ENCODE measurements around the gene BORCS5. TPM values are rescaled to one million over a fixed set of nuclear protein-coding genes. Genes with fewer than 3 reads are reported as not detected.
A peak's percentile ranks its signal among the peaks of the same experiment; 100 is the strongest.

Gene BORCS5
- total and polyA plus RNA-seq, 2 experiments from 2014 or later, result 7.7 to 14.1 TPM

DNA sequence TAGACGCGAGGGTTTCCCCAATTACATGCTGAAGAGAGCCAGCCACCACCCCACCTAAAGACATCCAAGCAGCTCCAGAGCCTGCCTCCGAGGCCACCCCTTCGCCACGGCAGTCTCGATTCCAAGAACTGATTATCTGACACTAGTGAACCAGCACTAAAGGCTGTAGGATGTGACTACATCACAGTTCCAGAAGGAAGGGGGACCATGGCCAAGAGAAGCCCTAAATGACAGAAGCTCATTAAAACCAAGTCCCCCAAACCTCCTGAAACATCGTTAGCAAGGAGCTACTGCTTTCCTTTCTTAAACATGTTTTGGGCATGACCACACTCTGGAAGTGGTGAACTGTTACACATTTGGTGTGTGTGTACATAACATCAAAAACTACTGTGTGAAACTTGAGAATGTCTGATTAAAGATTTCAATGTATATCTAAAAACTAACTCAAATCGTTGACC is 117.6 kb downstream of the BORCS5 start:
- peaks cover 6% of the 10 kb centered on the region; the same call in 1 of the 2 replicates for H3K36me3 ChIP-seq (ENCODE audit: low read depth)
- no peaks in the 10 kb centered on the region for H3K4me1 ChIP-seq (ENCODE audit: insufficient read depth)
- no peaks in the 10 kb centered on the region for H3F3A ChIP-seq (ENCODE audit: insufficient read depth)
- WGBS, 2 experiments (ENCODE audit: low coverage in 1 of 2, low lambda C conversion rate in 2 of 2, missing lambda C conversion rate in 2 of 2), result 78 to 82% methylated on average over 8 of the region's 8 CpGs
- H3K27me3 ChIP-seq (replicated peaks; ENCODE audit: insufficient read depth), result no peaks in the 10 kb centered on the region
- DNase-seq, result no peak
- H3K4me2 ChIP-seq (ENCODE audit: unreplicated experiment), result no peak overlapping the region
- no peaks in the 10 kb centered on the region for H4K20me1 ChIP-seq (ENCODE audit: insufficient read depth)
- in situ Hi-C loops (cut with MboI), result no loop called here
- no peaks in the 10 kb centered on the region for H3K79me2 ChIP-seq (ENCODE audit: insufficient read depth)
- TF ChIP-seq EZH2phosphoT487 (IDR thresholded peaks at IDR 0.05; ENCODE audit: insufficient read depth, low read depth), result no peak
- TF ChIP-seq EZH2 (IDR thresholded peaks at IDR 0.05; ENCODE audit: insufficient read depth, poor library complexity, severe bottlenecking), result no peak
- no peak overlapping the region for H3K27ac ChIP-seq
- no peak overlapping the region for H2AFZ ChIP-seq
- no peaks in the 10 kb centered on the region for H3K9me3 ChIP-seq (ENCODE audit: low read depth)
- no peak overlapping the region for H3K4me3 ChIP-seq
- H3K9ac ChIP-seq, result no peak overlapping the region
- H3K9me2 ChIP-seq (ENCODE audit: insufficient read depth), result no peaks in the 10 kb centered on the region

DNA sequence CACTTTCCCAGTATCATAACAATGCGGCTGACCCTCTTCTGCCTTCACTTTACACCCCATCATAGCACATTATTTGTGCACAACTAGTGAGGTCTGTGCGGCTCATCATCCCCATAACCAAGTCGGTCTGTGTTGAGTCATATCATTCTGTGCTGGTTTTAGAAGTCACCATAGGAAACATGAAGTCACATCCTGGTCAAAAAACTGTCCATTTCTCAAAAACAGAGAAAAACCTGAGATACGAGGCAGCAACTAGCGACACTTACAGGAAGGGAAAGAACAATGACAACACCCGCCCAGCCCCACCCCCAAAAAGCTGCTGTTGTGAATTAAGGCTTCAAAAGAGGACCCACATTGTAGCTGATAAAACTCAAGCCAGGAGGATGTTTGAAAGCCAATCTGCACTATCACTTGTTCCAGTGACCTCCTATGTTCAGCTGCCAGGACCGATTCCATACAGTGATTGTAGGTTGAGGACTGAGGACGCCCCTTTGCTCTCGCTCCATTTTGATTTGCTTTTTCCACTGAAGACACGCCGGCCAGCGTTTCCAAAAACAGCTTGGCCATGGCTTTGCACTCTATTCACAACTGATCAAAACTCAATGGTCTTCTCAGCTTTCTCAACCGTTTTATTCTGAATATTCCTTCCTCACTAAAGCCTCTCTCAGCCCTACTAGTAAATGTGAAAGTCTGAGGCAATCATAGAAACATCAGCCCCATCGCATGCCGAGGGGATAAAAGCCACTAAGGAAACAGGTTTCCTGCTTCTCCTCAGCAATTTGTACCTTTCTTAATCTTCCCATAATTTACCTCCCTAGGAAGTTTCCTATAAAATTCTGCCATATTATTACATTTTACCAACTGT is 118.3 kb downstream of the BORCS5 start:
- DNase-seq, result peak; percentile 14
- H3K4me1 ChIP-seq (ENCODE audit: insufficient read depth), result no peaks in the 10 kb centered on the region
- no peaks in the 10 kb centered on the region for H3K9me2 ChIP-seq (ENCODE audit: insufficient read depth)
- WGBS, 2 experiments (ENCODE audit: low coverage in 1 of 2, low lambda C conversion rate in 2 of 2, missing lambda C conversion rate in 2 of 2), result 90 to 96% methylated on average over 15 of the region's 15 CpGs
- no peak overlapping the region for H3K9ac ChIP-seq
- no peak overlapping the region for H3K27ac ChIP-seq
- no peak for TF ChIP-seq EZH2phosphoT487 (IDR thresholded peaks at IDR 0.05; ENCODE audit: insufficient read depth, low read depth)
- no peak for TF ChIP-seq EZH2 (IDR thresholded peaks at IDR 0.05; ENCODE audit: insufficient read depth, poor library complexity, severe bottlenecking)
- H3K4me3 ChIP-seq, result no peak overlapping the region
- no peaks in the 10 kb centered on the region for H3F3A ChIP-seq (ENCODE audit: insufficient read depth)
- in situ Hi-C loops (cut with MboI), result no loop called here
- H4K20me1 ChIP-seq (ENCODE audit: insufficient read depth), result no peaks in the 10 kb centered on the region
- no peaks in the 10 kb centered on the region for H3K79me2 ChIP-seq (ENCODE audit: insufficient read depth)
- H3K4me2 ChIP-seq (ENCODE audit: unreplicated experiment), result no peak overlapping the region
- no peak overlapping the region for H2AFZ ChIP-seq
- peaks cover 6% of the 10 kb centered on the region; the same call in 1 of the 2 replicates for H3K36me3 ChIP-seq (ENCODE audit: low read depth)
- H3K27me3 ChIP-seq (replicated peaks; ENCODE audit: insufficient read depth), result no peaks in the 10 kb centered on the region
- no peaks in the 10 kb centered on the region for H3K9me3 ChIP-seq (ENCODE audit: low read depth)

DNA sequence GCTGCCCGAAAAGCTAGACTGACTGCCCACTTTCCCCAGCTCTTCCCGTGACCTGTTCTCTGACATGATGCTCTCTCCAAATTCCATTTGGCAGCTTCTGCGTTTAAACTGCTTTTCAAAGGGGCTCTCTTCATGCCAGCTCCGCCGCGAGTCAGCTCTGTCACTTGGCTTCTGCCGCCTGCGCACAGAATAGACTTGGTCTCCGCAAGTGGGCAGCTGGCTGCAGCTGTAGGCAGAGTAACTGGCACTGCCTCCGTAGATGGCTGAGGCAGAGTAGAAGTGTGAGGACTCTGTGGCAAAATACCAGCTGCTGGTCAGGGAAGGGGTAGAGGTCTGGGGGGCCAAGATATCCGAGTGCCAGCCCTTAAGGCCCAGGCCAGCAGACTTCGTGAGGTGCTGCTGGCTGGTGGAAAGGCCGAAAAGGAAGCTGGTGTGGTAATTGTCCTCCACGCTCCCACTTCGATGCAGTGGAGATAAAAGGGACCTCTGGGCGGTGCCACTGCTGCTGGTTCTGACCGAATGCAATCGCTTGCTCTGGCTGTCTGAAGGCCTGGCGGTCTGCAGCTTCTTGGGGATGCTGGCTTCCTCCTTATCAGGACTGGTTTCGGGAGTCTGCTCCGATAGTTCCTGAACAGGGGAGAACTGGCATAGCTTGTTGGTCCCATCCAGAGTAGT is 120.1 kb downstream of the BORCS5 start:
- Histone ChIP-seq H3F3A (ENCODE audit: insufficient read depth) (no peaks in the 10 kb centered on the region), H3K36me3 (ENCODE audit: low read depth) (peaks cover 6% of the 10 kb centered on the region; the same call in 1 of the 2 replicates), H3K4me2 (ENCODE audit: unreplicated experiment) (no peak overlapping the region), H3K4me3 (no peak overlapping the region), H3K9ac (no peak overlapping the region), H3K4me1 (ENCODE audit: insufficient read depth) (no peaks in the 10 kb centered on the region), H3K27me3 (replicated peaks; ENCODE audit: insufficient read depth) (no peaks in the 10 kb centered on the region), H3K79me2 (ENCODE audit: insufficient read depth) (no peaks in the 10 kb centered on the region), H4K20me1 (ENCODE audit: insufficient read depth) (no peaks in the 10 kb centered on the region), H3K9me3 (ENCODE audit: low read depth) (no peaks in the 10 kb centered on the region), H3K9me2 (ENCODE audit: insufficient read depth) (no peaks in the 10 kb centered on the region), H2AFZ (no peak overlapping the region), H3K27ac (no peak overlapping the region)
- DNase-seq, result no peak
- WGBS, 2 experiments (ENCODE audit: low coverage in 1 of 2, low lambda C conversion rate in 2 of 2, missing lambda C conversion rate in 2 of 2), result 88 to 89% methylated on average over 21 of the region's 21 CpGs
- TF ChIP-seq EZH2phosphoT487 (IDR thresholded peaks at IDR 0.05; ENCODE audit: insufficient read depth, low read depth) (no peak), EZH2 (IDR thresholded peaks at IDR 0.05; ENCODE audit: insufficient read depth, poor library complexity, severe bottlenecking) (no peak)
- in situ Hi-C loops (cut with MboI), result no loop called here

DNA sequence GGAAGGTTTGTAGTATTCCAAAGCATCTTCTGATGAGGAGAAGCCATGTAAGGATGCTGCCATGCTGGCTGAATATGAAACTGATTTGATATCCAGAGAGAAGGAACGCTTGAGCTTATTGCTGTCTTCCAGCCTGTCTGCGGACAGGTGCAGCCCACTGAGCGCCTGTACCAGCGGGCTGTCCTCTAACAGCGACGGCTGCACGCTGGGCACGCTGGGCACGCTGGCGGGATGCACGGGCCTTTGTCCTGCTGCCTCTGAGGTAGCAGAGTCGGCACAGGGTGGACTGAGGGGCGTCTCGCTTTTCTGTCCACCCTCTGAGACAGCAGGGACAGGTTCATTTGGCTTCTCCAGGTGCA is 120.6 kb downstream of the BORCS5 start:
- Histone ChIP-seq H3K27ac (no peak overlapping the region), H3K4me3 (no peak overlapping the region), H2AFZ (no peak overlapping the region), H3K79me2 (ENCODE audit: insufficient read depth) (no peaks in the 10 kb centered on the region), H3F3A (ENCODE audit: insufficient read depth) (no peaks in the 10 kb centered on the region), H3K27me3 (replicated peaks; ENCODE audit: insufficient read depth) (no peaks in the 10 kb centered on the region), H3K4me2 (ENCODE audit: unreplicated experiment) (no peak overlapping the region), H3K4me1 (ENCODE audit: insufficient read depth) (no peaks in the 10 kb centered on the region), H3K36me3 (ENCODE audit: low read depth) (peaks cover 6% of the 10 kb centered on the region; the same call in 1 of the 2 replicates), H3K9ac (no peak overlapping the region), H4K20me1 (ENCODE audit: insufficient read depth) (no peaks in the 10 kb centered on the region), H3K9me2 (ENCODE audit: insufficient read depth) (no peaks in the 10 kb centered on the region), H3K9me3 (ENCODE audit: low read depth) (no peaks in the 10 kb centered on the region)
- in situ Hi-C loops (cut with MboI), result no loop called here
- DNase-seq, result no peak
- TF ChIP-seq EZH2phosphoT487 (IDR thresholded peaks at IDR 0.05; ENCODE audit: insufficient read depth, low read depth), result no peak
- TF ChIP-seq EZH2 (IDR thresholded peaks at IDR 0.05; ENCODE audit: insufficient read depth, poor library complexity, severe bottlenecking), result no peak
- 95% methylated on average over 14 of the region's 14 CpGs for WGBS, 2 experiments (ENCODE audit: low coverage in 1 of 2, low lambda C conversion rate in 2 of 2, missing lambda C conversion rate in 2 of 2)

Measured in GM23248 (cell line).